T-cell (primary cell): ENCODE results near the gene MYO1G. TPM values are rescaled to one million over a fixed set of nuclear protein-coding genes. Genes with fewer than 3 reads are reported as not detected.

ENCODE experiments used
- ATAC-seq, 4 experiments: fragments of 200-7000 bp in 3 of 4; fragments of 150-1000 bp in 1 of 4; cut with Tn5 transposase; replicated peaks in 1 of 4; 1 replicate in 3 of 4; 2 replicates in 1 of 4; pipeline ENCODE4 v1.10.0; 2021; ENCODE audit warnings: moderate library complexity in 3 of 4, mild to moderate bottlenecking in 2 of 4, moderate number of reproducible peaks in 1 of 4
- CTCF ChIA-PET, 2 donors: fragments of 300-600 bp; sonication (Branson Sonifier 250); formaldehyde crosslinking; loops; one replicate each; lab custom pipeline; 2022; ENCODE audit warnings: antibody characterized with exemption in 2 of 2; lab: Charles Lee
- POLR2A ChIA-PET, 2 donors: fragments of 300-600 bp; sonication (Branson Sonifier 250); formaldehyde crosslinking; loops; one replicate each; lab custom pipeline; 2022; ENCODE audit warnings: antibody characterized with exemption in 2 of 2; lab: Charles Lee
- DNase-seq, 35 experiments: peaks; one replicate each; pipeline versions ENCODE4 v3.0.0 to v3.0.0-alpha.2; 2013 to 2023
- H3K27ac ChIP-seq: one replicate; pipeline ENCODE4 v1.5.1; 2013; ENCODE audit warnings: low read length
- H3K27me3 ChIP-seq, 2 experiments: replicated peaks in 1 of 2; 1 replicate in 1 of 2; 2 replicates in 1 of 2; pipeline versions ENCODE4 v1.6.1 to v1.7.0; 2013; ENCODE audit warnings: low read length in 1 of 2, mixed read lengths in 1 of 2; ENCODE audit not compliant: control insufficient read depth in 2 of 2, insufficient read depth in 2 of 2; ENCODE audit errors: extremely low read depth in 1 of 2
- H3K36me3 ChIP-seq, 2 donors: 1 replicate in 1 of 2; 2 replicates in 1 of 2; pipeline versions ENCODE4 v1.6.1 to v1.7.0; 2013; ENCODE audit warnings: low read length in 1 of 2; ENCODE audit not compliant: control insufficient read depth in 2 of 2, insufficient read depth in 1 of 2; ENCODE audit errors: extremely low read depth in 1 of 2
- H3K4me1 ChIP-seq, 2 experiments: 1 replicate in 1 of 2; 2 replicates in 1 of 2; pipeline versions ENCODE4 v1.6.1 to v1.7.0; 2013; ENCODE audit warnings: low read length in 2 of 2, mixed read lengths in 1 of 2; ENCODE audit not compliant: insufficient read depth in 2 of 2, control insufficient read depth in 1 of 2; ENCODE audit errors: extremely low read depth in 1 of 2
- H3K4me3 ChIP-seq, 2 donors: 1 replicate in 1 of 2; 2 replicates in 1 of 2; pipeline versions ENCODE4 v1.5.1 to v1.7.0; 2013; ENCODE audit warnings: mild to moderate bottlenecking in 2 of 2, low read length in 1 of 2, moderate library complexity in 1 of 2; ENCODE audit not compliant: control insufficient read depth in 1 of 2; ENCODE audit errors: extremely low read depth in 1 of 2
- H3K9me3 ChIP-seq: 2 replicates; pipeline ENCODE4 v1.7.0; 2013
- H3K27ac Mint-ChIP-seq, 2 donors: one replicate each; pipeline ENCODE4 v1.8.0; 2020 to 2021; ENCODE audit warnings: mild to moderate bottlenecking in 2 of 2, mixed read lengths in 2 of 2
- H3K27me3 Mint-ChIP-seq, 2 donors: one replicate each; pipeline ENCODE4 v1.8.0; 2021 to 2022; ENCODE audit warnings: mixed read lengths in 2 of 2
- H3K36me3 Mint-ChIP-seq: one replicate; pipeline ENCODE4 v1.8.0; 2021; ENCODE audit warnings: mixed read lengths
- H3K4me1 Mint-ChIP-seq, 3 donors: one replicate each; pipeline ENCODE4 v1.8.0; 2020 to 2022; ENCODE audit warnings: mixed read lengths in 3 of 3, mild to moderate bottlenecking in 1 of 3
- H3K4me3 Mint-ChIP-seq, 3 donors: one replicate each; pipeline ENCODE4 v1.8.0; 2020 to 2022; ENCODE audit warnings: mild to moderate bottlenecking in 3 of 3, mixed read lengths in 3 of 3, moderate library complexity in 3 of 3
- H3K9me3 Mint-ChIP-seq, 3 donors: one replicate each; pipeline ENCODE4 v1.8.0; 2020 to 2022; ENCODE audit warnings: mixed read lengths in 3 of 3
- WGBS: methylation state at CpG from one replicate; pipeline ENCODE4 v1.1.5; 2013; ENCODE audit warnings: missing lambda C conversion rate; ENCODE audit not compliant: insufficient coverage; 5-methylcytosine and 5-hydroxymethylcytosine counted together
- total RNA-seq, 35 experiments: library from RNA in 6 of 35; stranded (reverse) in 6 of 35; fragments of 120-200 nt in 1 of 35; gene quantifications; one replicate each; pipeline versions ENCODE4 v1.2.1 to v1.2.4 and lab custom pipeline; 2013 to 2026

Gene MYO1G
- total RNA-seq, 5 donors from 2014 or later (not counting 1 experiment from before 2014, with no cell fraction given) = 183 to 272 (median 192) TPM

- Mint-ChIP-seq H3K27me3 (no peaks in the 10 kb centered on the region), H3K4me1 (peaks cover 63 to 77% (median 65%) of the 10 kb centered on the region in 3 donors), H3K9me3 (no peaks in the 10 kb centered on the region), H3K36me3 (peaks cover 41% of the 10 kb centered on the region), H3K27ac (peak overlapping the region; percentile 97), H3K4me3 (peak overlapping the region; percentile 91 to 97 (median 94))
- no CpG with 5 or more reads among the region's 6 CpGs for WGBS
- Histone ChIP-seq H3K4me1 (peaks cover 33 to 60% of the 10 kb centered on the region in 2 experiments), H3K27me3 (no peaks in the 10 kb centered on the region), H3K27ac (peak overlapping the region; percentile 89), H3K9me3 (no peaks in the 10 kb centered on the region), H3K4me3 (peak overlapping the region; percentile 88 to 95), H3K36me3 (peaks cover 0 to 47% of the 10 kb centered on the region in 2 donors)
- DNase-seq = no peak
- POLR2A ChIA-PET = interaction anchor here (0.6 to 1.5 kb wide), 8 partner anchors 7 to 347 kb away, joined by 3 to 10 read pairs (median 3); no protein-coding TSS in a partner anchor
- CTCF ChIA-PET = interaction anchor here (0.6 to 1.4 kb wide), 5 partner anchors 12 to 187 kb away, joined by 3 to 7 read pairs (median 5); no protein-coding TSS in a partner anchor
- ATAC-seq = no peak
Measured at GRCh38 chr7:44985033-44985695, 6.3 kb upstream of the MYO1G start.

DNA sequence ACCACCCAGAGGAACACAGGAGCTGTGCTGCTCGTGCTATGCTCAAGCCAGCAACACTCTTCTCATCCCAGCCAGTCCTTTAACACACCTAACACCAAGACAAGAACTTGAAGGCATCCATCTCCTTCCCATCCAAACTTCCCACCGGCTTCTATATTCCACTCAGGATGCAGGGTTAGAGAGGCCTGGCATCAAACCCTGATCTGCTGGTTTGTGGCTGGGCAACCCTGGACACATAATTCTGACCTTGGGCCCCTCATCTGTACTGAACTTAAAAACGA, 5.6 kb upstream of the MYO1G start:
- peak overlapping the region; percentile 97 for H3K27ac Mint-ChIP-seq
- H3K27me3 Mint-ChIP-seq = no peaks in the 10 kb centered on the region
- ATAC-seq = no peak
- 54% methylated on average over 3 of the region's 3 CpGs for WGBS
- DNase-seq = no peak
- Histone ChIP-seq H3K27ac (peak overlapping the region; percentile 89), H3K4me3 (no peak overlapping the region), H3K36me3 (peaks cover 0 to 47% of the 10 kb centered on the region in 2 donors), H3K4me1 (peaks cover 41 to 67% of the 10 kb centered on the region in 2 experiments), H3K27me3 (no peaks in the 10 kb centered on the region), H3K9me3 (no peaks in the 10 kb centered on the region)
- ChIA-PET POLR2A (no interaction called here), CTCF (interaction anchor here (0.6 to 1.4 kb wide), 3 partner anchors 15 to 254 kb away, joined by 3 to 6 read pairs (median 4); no protein-coding TSS in a partner anchor)
- peaks cover 70 to 84% (median 73%) of the 10 kb centered on the region in 3 donors for H3K4me1 Mint-ChIP-seq
- H3K4me3 Mint-ChIP-seq = peak overlapping the region; percentile 91 to 97 (median 94)
- no peaks in the 10 kb centered on the region for H3K9me3 Mint-ChIP-seq
- peaks cover 41% of the 10 kb centered on the region for H3K36me3 Mint-ChIP-seq

DNA sequence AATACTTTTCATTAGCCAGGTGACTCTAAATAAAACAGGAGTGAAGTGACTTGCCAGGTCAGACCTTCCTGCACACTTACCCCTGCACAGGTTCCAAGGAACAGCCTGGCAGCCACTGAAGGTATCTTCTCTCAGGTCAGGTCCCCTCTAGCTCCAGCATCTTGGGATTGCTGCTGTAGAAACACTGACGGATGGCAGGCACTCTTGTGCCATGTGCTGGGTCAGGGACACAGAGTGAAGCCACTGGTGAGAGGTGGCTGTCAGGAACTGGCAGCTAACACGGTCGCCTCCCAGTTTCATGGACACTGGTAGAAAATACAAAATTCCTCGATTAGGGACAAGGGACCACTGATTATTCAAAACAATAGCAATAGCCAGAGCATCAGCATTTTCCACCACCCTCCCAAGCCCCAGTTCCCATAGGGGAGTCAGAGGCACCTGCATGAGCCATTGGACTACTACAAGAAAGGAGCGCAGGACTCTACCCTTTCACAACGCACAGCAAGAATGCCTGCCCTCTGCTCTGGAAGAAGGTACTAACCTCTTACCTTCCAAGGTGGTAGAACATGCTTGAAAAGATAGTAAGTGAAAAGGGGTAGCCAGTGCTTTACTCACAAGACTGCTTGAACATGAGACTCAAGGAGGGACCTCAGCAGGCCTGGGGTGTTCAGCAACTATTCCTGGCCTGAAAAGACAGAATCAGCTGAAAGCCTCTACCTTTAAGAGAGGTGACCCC, 5.1 kb upstream of the MYO1G start:
- no peaks in the 10 kb centered on the region for H3K27me3 Mint-ChIP-seq
- POLR2A ChIA-PET = interaction anchor here (0.9 kb wide), 2 partner anchors 12 to 18 kb away, joined by 3 to 4 read pairs; no protein-coding TSS in a partner anchor
- Histone ChIP-seq H3K9me3 (no peaks in the 10 kb centered on the region), H3K36me3 (peaks cover 0 to 47% of the 10 kb centered on the region in 2 donors), H3K27me3 (no peaks in the 10 kb centered on the region), H3K4me1 (peaks cover 43 to 71% of the 10 kb centered on the region in 2 experiments), H3K27ac (peak overlapping the region; percentile 89), H3K4me3 (no peak overlapping the region)
- no peak for ATAC-seq
- H3K27ac Mint-ChIP-seq = peak overlapping the region; percentile 97
- DNase-seq = no peak
- WGBS = 50% methylated on average over 2 of the region's 6 CpGs
- peaks cover 41% of the 10 kb centered on the region for H3K36me3 Mint-ChIP-seq
- H3K9me3 Mint-ChIP-seq = no peaks in the 10 kb centered on the region
- H3K4me3 Mint-ChIP-seq = peak overlapping the region; percentile 91 to 97 (median 94)
- H3K4me1 Mint-ChIP-seq = peaks cover 75 to 87% (median 78%) of the 10 kb centered on the region in 3 donors
- CTCF ChIA-PET = interaction anchor here (0.6 to 1.4 kb wide), 3 partner anchors 15 to 254 kb away, joined by 3 to 6 read pairs (median 4); no protein-coding TSS in a partner anchor

DNA sequence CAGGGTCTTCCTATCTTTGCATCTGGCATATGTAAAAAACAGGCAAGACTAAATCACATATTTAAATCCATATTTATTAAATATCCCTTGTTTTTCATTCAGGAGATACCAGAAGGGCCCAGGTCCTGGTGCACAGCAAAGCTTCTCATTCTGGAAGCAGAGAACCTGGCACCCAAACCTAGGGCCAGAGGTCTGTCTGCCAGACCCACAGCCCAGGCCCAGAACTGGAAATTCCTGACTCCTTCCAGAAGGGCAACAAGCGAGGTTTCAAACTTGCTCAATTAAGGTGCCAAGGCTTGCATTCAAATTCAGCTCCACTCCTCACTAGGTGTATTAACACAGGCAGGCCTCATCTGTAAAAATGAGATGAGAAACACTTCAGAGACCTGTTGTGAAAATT, 4.2 kb upstream of the MYO1G start:
- ChIA-PET POLR2A (interaction anchor here in 1 of 2 donors (0.9 kb wide), 1 partner anchor 19 kb away, joined by 4 read pairs; no protein-coding TSS in a partner anchor), CTCF (interaction anchor here in 1 of 2 donors (0.6 to 0.9 kb wide), 2 partner anchors 8 to 126 kb away, joined by 3 to 4 read pairs; no protein-coding TSS in a partner anchor)
- H3K27me3 Mint-ChIP-seq = no peaks in the 10 kb centered on the region
- no peaks in the 10 kb centered on the region for H3K9me3 Mint-ChIP-seq
- Histone ChIP-seq H3K36me3 (peaks cover 0 to 47% of the 10 kb centered on the region in 2 donors), H3K27me3 (no peaks in the 10 kb centered on the region), H3K27ac (peak overlapping the region; percentile 6), H3K9me3 (no peaks in the 10 kb centered on the region), H3K4me1 (peaks cover 46 to 80% of the 10 kb centered on the region in 2 experiments), H3K4me3 (no peak overlapping the region)
- peak overlapping the region; percentile 97 for H3K27ac Mint-ChIP-seq
- ATAC-seq = no peak
- WGBS = no CpG with 5 or more reads among the region's 1 CpG
- DNase-seq = no peak
- H3K4me1 Mint-ChIP-seq = peaks cover 84 to 97% (median 87%) of the 10 kb centered on the region in 3 donors
- peaks cover 41% of the 10 kb centered on the region for H3K36me3 Mint-ChIP-seq
- H3K4me3 Mint-ChIP-seq = no peak overlapping the region

DNA sequence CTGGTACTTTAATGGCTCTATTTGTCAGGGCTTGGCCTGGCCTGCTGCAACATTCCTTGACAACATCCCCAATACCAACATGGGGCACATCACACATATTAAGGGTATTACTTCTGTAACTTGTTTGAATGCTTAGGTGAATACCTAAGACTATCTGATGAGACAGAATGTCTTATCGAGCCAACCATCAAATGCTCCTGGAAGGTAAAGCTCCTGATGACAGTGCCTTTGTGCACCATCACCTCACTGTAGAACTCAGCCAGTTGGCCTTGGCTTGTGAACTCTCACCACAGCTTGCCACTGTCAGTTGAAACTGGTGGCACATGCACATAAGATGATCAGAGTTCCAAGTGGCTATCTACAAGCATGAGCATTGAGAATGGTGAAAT, 3.7 kb upstream of the MYO1G start:
- H3K27ac Mint-ChIP-seq = peak overlapping the region; percentile 47 to 96
- Histone ChIP-seq H3K4me1 (peaks cover 48 to 83% of the 10 kb centered on the region in 2 experiments), H3K4me3 (no peak overlapping the region), H3K27ac (no peak overlapping the region), H3K27me3 (no peaks in the 10 kb centered on the region), H3K36me3 (peaks cover 0 to 47% of the 10 kb centered on the region in 2 donors), H3K9me3 (no peaks in the 10 kb centered on the region)
- no peaks in the 10 kb centered on the region for H3K9me3 Mint-ChIP-seq
- ATAC-seq = no peak
- H3K36me3 Mint-ChIP-seq = peaks cover 41% of the 10 kb centered on the region
- ChIA-PET CTCF (interaction anchor here (0.6 to 0.9 kb wide), 3 partner anchors 9 to 125 kb away, joined by 3 to 4 read pairs (median 3); no protein-coding TSS in a partner anchor), POLR2A (interaction anchor here in 1 of 2 donors (0.9 kb wide), 1 partner anchor 19 kb away, joined by 4 read pairs; no protein-coding TSS in a partner anchor)
- H3K27me3 Mint-ChIP-seq = no peaks in the 10 kb centered on the region
- no peak for DNase-seq
- peaks cover 84 to 97% (median 89%) of the 10 kb centered on the region in 3 donors for H3K4me1 Mint-ChIP-seq
- no peak overlapping the region for H3K4me3 Mint-ChIP-seq
- 67% methylated on average over 1 of the region's 1 CpG for WGBS
